GM18868 (cell line): Measurements from ENCODE around the gene CRYL1.
A peak's percentile ranks its signal among the peaks of the same experiment; 100 is the strongest.

Experiments used
- ATAC-seq: cut with Tn5 transposase; IDR thresholded peaks from one replicate; pipeline ENCODE4 v1.9.1; 2021; ENCODE audit warnings: mild to moderate bottlenecking, moderate library complexity; ENCODE audit not compliant: unreplicated experiment

Gene CRYL1

DNA sequence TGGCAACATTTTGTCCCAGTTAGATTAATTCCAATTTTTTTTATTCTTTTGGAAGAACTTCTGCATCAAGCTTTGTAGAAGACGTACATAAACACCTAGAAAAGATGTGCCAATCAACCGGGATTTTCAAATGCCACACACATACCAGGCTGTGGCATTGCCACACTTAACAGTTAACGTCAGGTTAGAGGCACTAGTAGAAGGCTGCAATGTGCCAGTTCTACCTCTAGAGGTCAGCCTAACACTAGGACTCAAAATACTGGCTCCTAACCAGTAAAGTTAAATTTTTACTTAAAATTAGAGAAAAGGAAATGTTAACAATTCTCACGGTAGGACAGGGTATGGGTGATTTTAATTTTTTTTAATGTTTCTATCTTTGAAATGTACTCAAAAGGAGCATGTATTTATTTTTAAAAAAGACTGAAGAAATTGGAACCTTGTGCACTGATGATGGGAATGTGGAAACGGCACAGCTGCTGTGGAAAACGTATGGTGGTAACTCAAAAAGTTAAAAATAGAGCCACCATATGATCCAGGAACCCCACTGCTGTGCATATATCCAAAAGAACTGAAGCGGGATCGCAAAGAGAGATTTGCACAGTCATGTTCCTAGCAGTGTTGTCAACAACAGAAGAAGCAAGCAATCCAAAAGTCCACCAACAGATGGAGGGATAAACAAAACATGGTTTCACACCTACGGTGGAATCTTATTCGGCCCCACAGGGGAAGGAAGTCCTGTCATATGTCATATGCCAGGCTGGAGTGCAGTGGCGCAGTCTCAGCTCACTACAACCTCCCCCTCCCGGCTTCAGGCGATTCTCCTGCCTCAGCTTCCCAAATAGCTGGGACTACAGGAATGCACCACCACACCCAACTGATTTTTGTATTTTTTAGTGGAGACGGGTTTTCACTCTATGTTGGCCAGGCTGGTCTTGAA lies 30.3 kb downstream of the CRYL1 start:
- ATAC-seq: peak; percentile 49

DNA sequence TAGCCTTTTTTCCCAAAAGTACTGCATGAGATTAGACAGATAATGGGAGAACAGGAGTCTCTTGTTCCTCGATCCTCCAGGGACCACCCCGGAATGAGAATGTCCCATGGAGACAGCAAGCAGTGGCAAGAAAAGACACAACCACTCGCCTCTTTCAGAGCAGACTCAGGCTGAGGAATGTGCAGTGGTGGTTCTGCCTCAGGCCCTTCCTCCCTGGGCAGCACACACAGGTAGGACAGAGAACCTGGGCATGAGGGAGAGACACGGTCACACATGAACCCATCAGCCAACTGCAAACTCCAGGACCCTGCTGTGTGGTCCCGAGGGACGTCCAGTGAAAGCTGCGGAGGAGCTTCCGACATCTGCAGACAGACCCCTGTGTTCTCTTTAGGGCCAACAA lies 31.0 kb downstream of the CRYL1 start:
- ATAC-seq: no peak

DNA sequence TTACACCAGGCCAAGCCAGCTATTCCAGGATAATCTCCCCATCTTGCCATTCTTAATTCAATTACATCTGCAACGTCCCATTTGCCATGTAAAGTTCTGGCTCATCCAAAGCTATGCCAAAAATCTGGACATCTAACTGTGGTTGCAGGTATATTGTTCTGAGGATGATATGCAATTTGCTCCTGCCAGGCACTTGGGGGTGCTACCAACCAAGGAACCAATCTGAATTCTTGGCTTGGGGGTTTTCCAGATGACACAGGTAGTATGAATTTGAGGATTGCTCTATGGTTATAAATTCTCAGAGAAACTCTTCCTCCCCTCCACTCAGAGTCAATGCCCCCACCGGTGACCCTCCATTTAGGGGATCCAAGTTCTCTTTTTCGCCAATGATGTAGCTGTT lies 33.0 kb downstream of the CRYL1 start:
- ATAC-seq: no peak

DNA sequence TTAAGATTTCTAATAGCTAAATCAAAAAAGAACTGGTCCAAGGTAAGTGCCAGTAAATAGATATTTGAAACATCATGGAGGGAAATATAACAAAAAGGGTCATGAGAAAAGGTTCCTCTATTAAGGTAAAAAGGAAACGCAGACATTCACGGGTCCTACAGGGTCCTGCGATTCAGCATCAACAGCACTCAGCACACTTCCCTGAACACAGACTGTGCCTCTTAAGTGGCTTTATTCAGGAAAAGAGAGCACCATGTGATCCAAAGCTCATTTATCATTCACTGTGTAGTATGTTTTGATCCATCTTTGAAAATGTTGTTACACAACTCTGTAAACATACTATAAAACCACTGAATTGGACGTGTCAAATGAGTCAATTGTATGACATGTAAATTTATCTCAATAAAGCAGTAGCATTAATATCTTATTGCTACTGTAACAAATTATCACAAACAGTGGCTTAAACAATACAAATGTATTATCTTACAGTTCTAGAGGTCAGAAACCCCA lies 33.7 kb downstream of the CRYL1 start:
- no peak for ATAC-seq

DNA sequence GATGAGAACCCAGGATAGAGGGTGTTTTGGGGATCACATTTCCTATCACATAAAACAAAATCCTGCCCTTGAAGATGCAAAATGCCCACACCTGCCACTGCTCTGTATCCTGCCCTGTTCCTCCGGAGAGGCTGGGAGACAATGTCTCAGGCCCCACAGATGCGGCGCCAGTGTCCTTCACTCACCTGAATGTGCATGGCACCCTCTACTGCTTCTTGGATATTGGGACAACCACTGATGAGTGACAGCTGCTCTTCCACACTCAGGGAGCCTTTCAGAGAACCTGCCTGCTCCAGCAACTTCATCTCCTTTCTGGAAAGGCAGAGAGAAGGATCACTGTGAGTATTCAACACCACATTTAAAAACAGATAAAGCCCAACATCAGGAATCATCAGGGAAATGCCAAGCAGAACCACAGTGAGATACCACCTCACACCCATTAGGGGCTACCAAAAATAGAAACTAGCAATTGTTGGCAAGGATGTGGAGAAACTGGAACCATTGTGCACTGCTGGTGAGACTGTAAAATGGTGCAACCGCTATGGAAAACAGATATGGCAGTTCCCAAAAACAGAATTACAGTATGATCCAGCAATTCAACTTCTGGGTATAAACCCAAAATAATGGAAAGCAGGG lies 36.4 kb downstream of the CRYL1 start:
- ATAC-seq: peak; percentile 77

DNA sequence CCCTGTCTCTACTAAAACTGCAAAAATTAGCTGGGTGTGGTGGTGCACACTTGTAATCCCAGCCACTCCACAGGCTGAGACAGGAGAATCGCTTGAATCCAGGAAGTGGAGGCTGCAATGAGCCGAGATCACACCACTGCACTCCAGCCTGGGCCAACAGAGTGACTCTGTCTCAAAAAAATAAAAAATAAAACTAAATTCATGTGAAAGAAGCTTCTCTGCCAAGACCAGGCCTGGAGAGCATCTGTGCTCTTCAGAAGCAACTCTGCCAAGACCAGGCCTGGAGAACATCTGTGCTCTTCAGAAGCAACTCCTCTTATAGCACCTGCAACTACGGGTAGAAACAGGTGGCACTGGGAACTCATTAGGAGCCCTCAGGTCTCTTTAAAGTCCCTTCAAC lies 37.7 kb downstream of the CRYL1 start:
- no peak for ATAC-seq

DNA sequence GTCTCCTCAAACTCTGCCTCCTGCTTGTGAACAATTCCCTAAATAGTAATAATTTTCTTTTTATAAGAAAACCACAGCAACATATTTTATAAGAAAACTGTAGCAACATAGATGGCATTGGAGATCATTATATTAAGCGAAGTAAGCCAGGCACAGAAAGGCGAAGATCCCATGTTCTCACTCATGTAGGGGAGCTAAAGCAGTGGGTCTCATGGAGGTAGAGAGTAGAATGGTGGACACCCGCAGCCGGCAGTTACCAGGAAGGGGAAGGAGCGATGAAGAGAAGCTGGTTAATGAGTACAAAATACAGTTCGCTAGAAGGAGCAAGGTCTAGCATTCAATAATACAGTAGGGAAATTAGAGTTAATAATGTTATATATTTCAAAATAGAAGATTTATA lies 42.9 kb downstream of the CRYL1 start:
- no peak for ATAC-seq

DNA sequence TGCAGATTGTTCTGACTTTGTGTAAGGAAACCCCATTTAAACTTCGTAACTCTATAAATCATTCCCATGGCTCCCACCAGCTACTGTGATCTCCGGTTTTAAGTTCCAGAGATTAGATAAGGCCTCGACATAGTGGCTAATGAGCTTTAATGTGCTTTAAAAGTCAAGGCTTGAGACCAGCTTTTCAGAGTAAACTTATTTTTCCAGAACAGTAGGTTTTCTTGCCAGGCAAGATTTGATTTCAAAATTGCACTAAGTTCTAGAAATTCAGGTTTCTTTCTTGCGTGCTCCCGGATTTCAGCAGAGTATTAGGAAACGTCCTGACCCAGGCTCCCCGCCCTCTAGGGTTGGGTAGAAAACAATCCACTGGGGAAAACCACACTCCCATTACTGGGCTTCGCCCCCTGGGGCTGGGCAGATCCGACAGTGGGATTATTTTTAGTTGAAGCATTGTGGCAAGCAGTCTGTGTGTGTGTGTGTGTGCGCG lies 43.3 kb downstream of the CRYL1 start:
- ATAC-seq: no peak

DNA sequence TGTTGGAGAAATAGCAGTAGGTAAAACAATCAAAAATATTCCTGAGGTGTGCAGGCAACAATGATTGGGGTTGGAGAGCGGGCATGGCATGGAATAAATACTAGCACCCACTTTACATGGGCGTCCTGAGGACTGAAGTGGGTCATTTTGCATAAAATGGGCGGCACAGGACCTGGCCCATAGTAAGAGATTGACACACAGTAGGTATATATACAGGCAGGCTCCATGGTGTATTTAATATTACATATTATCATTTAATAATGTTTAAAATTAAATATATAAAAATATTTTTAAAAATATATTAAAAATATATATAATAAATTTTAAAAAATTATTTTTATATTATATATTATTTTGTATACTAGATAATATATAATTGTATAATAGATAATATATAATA lies 48.3 kb downstream of the CRYL1 start:
- ATAC-seq: no peak

DNA sequence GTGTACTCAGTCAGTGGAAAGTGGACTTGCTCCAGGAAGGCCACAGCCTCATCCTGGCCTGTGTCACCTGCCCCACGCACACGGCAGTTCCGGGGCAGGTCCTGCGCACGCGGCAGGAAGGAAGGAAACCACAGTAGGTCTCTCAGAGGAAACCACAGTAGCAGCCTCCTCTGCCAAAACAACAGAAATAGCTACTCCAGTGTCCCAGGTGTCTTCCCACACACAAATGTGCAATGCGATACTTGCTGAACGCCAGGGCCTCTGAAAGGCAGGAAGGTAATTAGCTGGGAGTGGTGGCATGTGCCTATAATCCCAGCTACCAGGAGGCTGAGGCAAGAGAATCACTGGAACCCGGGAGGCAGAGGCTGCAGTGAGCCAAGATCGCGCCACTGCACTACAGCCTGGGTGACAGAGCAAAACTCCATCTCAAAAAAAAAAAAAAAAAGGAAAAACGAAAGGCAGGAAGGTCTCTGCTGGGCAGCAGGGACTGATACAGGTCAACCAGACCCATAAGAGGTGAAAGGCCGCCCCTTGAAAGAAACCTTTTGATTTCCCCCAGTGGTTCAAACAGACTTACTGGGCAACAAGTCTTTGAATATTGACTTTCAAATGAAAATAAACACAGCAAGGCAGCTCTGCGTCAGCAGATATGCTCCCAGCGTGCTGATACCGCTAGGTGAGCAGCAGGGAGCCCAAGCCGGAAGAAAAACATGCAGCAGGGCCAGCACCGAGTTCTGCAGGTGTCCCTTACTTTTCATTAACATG lies 49.5 kb downstream of the CRYL1 start:
- ATAC-seq: peak; percentile 93

DNA sequence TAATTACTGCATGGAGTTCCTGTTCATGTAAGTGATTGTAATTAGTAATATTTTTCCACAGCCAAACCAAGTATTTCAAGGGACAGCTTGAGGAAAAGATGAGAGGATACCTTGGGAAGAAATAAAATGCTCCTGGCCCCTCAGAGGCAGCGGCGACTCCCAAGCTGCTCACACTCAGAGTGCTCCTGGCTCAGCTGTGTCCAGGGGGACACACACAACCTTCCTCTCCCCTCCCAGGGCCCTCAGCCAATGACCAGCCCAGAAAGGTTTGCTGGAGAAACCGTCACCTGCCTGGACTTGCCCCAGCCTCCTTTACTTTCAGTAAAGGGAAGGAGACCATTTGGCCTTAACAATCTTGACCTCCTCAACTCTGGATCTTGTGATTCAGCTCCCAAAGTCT lies 51.1 kb downstream of the CRYL1 start:
- ATAC-seq: no peak

DNA sequence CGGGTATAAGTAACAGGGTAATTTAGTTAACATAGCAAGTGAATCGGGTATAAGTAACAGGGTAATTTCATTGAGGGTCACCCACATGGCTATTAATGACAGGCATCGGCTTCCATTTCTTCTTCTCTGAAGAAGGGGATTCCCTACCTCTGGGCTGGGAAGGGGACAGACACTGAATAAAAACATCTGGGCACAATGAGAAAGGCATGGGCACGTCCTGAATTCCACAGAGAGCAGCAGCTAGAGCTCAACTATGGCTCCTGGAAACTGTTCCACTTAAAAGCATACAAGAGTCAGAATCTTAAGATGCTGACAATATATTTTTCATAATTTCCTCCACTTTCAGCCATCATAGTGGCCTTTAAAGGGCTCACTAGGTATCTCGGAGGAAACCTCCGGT lies 51.8 kb downstream of the CRYL1 start:
- no peak for ATAC-seq

DNA sequence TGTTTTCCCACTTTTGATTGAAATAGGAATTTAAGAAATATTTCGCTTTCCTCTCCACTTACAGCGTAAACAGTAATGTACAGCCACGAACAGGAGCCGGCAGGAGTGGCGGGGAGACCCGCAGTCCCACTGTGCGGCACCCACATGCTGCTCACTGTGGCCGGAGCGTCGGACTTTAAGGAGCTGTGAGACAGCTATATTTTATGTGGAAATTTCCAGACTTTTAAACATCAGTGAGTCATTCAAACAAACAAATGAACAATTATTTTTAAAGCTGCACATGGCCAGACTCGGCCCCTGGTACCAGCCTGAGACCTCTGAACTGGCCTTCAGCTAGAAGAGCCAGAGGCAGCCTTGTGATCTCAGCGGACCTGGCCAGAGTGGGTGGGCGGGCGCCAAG lies 52.5 kb downstream of the CRYL1 start:
- ATAC-seq: no peak

DNA sequence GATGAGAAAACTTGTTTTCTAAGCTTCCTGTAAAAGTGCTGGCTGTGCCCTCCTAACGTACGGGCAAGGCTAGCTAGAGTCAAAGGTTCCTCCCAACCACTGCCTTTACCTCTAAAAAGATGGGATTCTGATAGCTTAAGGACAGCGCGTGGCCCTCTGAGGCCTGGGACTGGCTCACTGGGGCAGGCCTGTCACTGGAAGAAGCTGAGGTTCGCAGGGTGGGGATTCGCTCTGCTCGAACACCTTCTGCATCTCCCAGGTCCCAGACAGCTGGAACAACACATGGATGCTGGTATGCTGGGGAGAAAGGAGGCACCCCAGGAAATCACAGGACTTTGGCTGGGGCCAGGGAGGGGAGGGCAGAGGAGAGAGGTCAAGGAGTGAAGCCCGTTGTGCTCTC lies 53.1 kb downstream of the CRYL1 start:
- no peak for ATAC-seq

DNA sequence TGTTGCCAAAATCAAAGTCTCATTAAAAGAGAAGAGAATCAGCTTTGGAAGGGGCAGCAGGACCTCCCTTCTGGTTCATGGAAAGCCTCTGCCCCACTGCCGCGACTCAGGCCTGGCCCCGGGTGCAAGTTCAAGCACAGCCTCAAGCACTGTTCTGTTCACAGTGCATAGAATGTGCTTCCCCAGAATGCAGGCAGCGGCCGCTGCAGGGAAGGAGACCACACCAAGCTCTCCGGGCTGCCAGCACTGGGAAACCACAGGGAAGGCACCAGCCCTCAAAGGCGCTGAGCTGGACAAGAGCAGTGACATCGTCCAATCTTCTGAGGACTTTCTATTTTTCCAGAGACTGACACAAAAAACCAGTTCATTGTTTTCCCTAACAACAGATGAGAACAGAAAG lies 55.5 kb downstream of the CRYL1 start:
- ATAC-seq: no peak

DNA sequence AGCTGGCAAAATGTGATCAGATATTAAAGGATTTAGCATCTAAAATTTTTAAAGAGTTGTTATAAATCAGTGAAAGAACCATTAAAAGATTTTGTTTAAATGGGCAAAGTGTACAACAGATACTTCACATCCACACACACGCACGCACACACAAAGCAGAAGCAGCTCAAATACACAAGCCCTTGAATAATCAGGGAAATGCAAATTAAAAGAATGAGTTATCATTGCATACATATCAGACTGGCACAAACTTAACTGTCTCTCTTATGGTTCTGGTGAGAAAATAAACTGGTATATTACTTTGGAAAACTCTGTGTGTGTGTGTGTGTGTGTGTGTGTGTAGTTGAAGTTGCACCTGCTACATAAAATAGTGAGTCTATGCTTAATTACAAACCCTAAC lies 59.3 kb downstream of the CRYL1 start:
- ATAC-seq: no peak

DNA sequence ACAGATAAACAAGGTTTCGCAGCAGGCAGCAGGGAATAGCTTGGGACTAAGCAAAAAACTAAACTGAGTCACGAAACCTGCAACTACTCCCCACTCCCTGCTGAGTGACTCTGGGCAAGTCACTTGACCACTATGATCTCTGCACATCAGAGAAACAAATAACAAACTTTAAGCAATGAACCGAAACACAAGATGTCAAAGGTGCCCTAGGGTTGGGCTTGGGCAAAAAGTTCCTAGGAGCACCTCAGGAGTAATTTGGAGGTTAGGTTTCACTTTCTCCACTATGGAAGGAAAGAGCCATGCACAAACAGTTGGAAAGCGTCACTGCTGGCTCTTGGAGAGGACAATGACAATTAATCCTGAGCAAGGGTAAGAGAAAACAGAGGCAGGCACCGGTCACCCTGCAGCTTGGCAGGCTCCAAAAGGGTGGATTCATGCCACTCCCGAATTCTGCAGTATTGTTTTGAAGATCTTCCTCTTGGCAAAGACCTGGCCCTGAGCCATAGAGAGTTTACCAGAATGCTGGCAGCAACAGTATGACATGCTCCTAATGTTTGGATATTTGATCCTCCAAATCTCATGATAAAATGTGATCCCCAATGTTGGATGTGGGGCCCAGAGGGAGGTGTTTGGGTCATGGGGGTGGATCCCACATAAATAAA lies 60.3 kb downstream of the CRYL1 start:
- no peak for ATAC-seq

DNA sequence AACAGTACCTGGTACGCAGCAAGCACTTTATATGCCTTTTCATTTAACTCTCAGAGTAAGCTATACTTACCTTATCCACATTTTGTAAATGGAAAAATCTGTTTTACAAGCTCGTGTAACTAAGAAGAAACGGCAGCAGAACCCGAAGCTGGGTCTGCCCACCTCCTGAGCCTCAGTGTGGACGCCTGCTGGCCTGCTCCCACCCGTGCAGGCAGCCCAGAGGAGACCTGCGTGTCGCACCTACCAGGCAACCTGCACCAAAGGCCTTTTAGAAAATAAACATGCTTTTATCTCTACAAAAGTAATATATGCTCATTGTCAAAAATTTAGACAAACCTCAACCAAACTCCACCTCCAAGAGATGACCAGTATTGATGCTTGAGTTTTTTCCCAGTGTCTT lies 62.7 kb downstream of the CRYL1 start:
- ATAC-seq: no peak

DNA sequence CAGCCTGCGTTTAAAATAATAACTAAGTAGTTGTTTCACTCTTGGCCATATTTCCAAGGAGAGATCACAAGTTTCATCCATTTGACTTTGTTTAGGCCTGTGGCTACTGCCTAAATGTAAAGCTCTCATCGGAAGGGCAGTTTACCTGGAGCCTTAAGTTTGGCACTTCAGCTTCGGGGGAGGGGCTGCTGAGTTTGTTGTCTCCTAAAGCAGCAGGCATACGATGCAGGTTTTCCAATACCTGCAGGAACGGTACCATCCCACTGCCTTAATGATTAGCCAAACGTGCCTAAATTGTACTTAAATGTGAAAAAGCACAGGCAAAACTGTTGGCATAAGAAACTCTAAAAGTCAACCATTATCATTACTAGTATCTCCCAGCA lies 63.1 kb downstream of the CRYL1 start:
- ATAC-seq: no peak

DNA sequence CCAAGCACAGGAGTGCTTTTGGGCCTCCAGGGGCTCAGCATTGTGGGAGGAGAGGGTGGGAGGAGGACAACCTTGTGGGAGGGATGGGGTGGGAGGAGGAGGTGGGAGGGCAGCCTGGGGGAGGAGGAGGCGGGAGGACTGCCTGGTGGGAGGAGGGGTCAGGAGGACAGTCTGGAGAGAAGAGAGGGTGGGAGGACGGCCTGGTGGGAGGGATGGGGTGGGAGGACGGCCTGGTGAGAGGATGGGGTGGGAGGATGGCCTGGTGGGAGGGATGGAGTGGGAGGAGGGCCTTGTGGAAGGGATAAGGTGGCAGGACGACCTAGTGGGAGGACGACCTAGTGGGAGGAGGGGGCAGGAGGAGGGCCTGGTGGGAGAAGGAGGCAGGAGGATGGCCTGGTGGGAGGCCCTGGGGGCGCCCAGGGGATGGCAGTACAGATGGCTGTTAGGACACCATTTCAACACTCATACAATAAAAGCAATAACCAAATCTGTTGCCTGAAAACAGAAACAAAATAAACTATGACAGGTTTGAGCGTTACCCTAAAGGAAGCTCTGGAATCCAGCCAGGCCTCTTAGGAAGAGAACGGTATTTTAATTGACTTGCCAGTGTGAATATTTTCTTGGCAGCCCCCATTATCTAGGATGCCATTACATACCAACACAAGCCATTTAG lies 63.7 kb downstream of the CRYL1 start:
- no peak for ATAC-seq
